Sciatic nerve (tissue), 2 donors: ENCODE measurements around the gene PRH1. TPM values are rescaled to one million over a fixed set of nuclear protein-coding genes. Genes with fewer than 3 reads are reported as not detected.

Source experiments
- ATAC-seq: fragments of 200-7000 bp; cut with Tn5 transposase; one replicate; pipeline ENCODE4 v1.9.1; 2020; ENCODE audit warnings: mild to moderate bottlenecking, moderate library complexity
- DNase-seq: peaks from one replicate; pipeline ENCODE4 v3.0.0-alpha.2; 2020; ENCODE audit warnings: low spot score
- intact Hi-C: fragments of 100-400 bp; cut with DNase I; formaldehyde crosslinking; loops from one replicate; pipeline ENCODE4 v1.14.2; 2022
- total RNA-seq: library from RNA; stranded (reverse); fragmentation: NEBNext Ultra II Directional; extraction: Animal tissue kit (Norgen Biotek cat#: 25700); gene quantifications from one replicate; pipeline ENCODE4 v1.2.1, GENCODE V29; 2021
- donor health status: DM: no; HTN: no; CAD: no.
- donor health status: DM: no; HTN: no; CAD: no.

The PRH1 gene
- total RNA-seq, 1 donor from 2014 or later, result 36.1 TPM

GRCh38 chr12:10849425-10849878 lies 34.6 kb downstream of the PRH1 start, which contains the start of gene PRR4:
PRR4 (minus strand) TSS chr12:10849475; CDS start chr12:10849437, 38 bp downstream.
- ATAC-seq (no peak), DNase-seq (no peak)
- intact Hi-C loops, result no loop called here

GRCh38 chr12:10847744-10848143 lies 36.3 kb downstream of the PRH1 start:
- intact Hi-C loops, result no loop called here
- DNase-seq (no peak), ATAC-seq (no peak)

- no peak for DNase-seq
- no peak for ATAC-seq
- intact Hi-C loops, result no loop called here
Measured at GRCh38 chr12:10842862-10843261, 41.2 kb downstream of the PRH1 start.

- intact Hi-C loops, result no loop called here
- no peak for DNase-seq
- ATAC-seq, result no peak
Measured at GRCh38 chr12:10838461-10838860, 45.6 kb downstream of the PRH1 start.

Other genes starting within 250 kb of the PRH1 start
- gene STYK1, start 210.2 kb downstream of the PRH1 start, total RNA-seq, result 0.85 TPM
- 371 TPM for gene YBX3, start 160.9 kb downstream of the PRH1 start, total RNA-seq
- not detected for gene TAS2R7, start 81.6 kb downstream of the PRH1 start, total RNA-seq
- gene TAS2R8, start 77.0 kb downstream of the PRH1 start, total RNA-seq, result 0.27 TPM
- gene TAS2R9, start 74.1 kb downstream of the PRH1 start, total RNA-seq, result not detected
- gene TAS2R10, start 57.9 kb downstream of the PRH1 start, total RNA-seq, result 1.7 TPM
- gene PRR4, start 34.8 kb downstream of the PRH1 start, total RNA-seq, result 9.2 TPM
- 5.0 TPM for gene TAS2R13, start 25.3 kb upstream of the PRH1 start, total RNA-seq
- not detected for gene PRH2, start 45.0 kb upstream of the PRH1 start, total RNA-seq
- gene TAS2R14, start 55.0 kb upstream of the PRH1 start, total RNA-seq, result 7.0 TPM
- gene TAS2R50, start 102.7 kb upstream of the PRH1 start, total RNA-seq, result 2.7 TPM
- gene TAS2R20, start 114.0 kb upstream of the PRH1 start, total RNA-seq, result 4.6 TPM
- 9.3 TPM for gene TAS2R19, start 138.4 kb upstream of the PRH1 start, total RNA-seq
- 8.8 TPM for gene TAS2R31, start 147.2 kb upstream of the PRH1 start, total RNA-seq
- gene TAS2R46, start 178.0 kb upstream of the PRH1 start, total RNA-seq, result 2.8 TPM
- 1.7 TPM for gene TAS2R43, start 208.1 kb upstream of the PRH1 start, total RNA-seq